ENCODE data around the gene PDE6B.
"Not testable (repeated sequence)": the region's sequence is repeated elsewhere in the genome, so short reads cannot be mapped to it uniquely, and the experiment has no call there.

PDE6B gene

DNA sequence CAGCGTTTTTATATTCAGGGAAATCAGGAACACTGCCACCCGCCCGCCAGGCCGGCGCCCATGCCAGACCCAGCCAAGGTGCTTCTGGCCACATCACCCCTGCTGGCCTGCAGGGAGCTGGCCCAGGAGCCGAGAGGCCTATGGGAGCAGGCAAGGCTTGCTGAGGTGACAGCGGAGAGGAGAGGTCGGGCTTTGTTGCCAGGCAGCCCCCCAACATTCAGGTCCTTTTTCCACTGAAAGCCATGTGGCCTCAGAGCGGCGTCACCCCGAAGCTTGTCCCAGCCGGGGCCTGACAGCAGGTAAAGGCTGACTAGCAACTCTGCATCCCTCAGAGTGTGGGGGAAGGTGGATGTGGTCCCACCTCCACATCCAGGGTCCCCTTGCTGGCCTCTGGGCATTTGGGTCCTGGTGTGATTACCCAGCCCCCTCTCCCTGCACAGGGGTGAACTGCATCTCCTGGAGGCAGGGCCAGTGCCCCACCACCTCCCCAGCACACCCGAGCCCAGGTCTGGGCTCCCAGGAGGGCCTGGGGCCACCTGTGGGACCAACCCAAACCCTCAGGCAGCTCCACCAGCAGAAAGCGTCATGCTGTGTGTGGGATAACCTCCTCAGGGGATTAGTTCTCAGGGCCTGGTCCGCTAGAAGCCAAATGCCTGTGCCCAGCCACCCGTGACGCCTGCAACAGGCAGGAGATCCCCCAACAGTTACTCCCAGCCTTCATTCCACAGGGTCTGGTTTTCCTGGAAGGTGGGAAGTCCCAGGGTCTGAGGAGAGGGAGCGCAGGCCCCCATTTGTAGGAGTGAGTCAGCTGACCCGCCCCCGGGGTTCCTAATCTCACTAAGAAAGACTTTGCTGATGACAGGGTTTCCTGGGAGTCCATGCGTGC, at the start of gene PDE6B:
Gene PDE6B (plus strand): TSS at position 869 of the 886 bp plus-strand sequence. CDS start 54 bp downstream, outside the sequence.
- DNase-seq, result no peak

DNA sequence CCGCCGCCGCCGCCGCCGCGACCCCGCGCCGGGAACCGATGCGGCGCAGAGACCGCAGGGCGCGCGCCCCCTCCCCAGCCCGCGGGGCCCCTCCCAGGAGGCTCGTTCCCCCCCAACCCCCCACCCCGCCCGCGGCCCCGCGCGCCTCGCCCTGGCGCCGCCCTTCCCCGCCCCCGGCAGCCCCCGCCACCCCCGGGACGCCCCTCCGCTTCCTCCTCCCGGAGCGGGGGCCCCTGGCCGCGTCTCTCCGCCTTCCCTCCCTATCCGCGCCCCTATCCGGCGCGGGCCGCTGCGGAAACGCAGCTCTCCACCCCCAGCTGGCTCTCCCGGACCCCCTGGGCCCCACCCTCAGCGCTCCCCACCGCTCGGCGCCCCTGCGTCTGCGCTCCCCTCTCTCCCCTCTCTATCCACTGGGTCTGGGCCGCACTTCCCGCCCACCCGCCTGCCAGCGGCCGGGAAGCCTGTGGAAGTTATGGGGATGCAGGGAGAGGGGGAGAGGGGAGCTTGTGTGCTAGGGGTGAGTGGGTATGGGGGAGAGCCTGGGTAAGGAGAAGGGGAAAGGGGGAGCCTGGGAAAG, 49.0 kb upstream of the PDE6B start, which contains the start of gene TMEM271:
Gene TMEM271 (minus strand): TSS at position 51 of the 577 bp plus-strand sequence. CDS start 233 bp downstream, outside the sequence.
- peak; percentile 34 for DNase-seq

DNA sequence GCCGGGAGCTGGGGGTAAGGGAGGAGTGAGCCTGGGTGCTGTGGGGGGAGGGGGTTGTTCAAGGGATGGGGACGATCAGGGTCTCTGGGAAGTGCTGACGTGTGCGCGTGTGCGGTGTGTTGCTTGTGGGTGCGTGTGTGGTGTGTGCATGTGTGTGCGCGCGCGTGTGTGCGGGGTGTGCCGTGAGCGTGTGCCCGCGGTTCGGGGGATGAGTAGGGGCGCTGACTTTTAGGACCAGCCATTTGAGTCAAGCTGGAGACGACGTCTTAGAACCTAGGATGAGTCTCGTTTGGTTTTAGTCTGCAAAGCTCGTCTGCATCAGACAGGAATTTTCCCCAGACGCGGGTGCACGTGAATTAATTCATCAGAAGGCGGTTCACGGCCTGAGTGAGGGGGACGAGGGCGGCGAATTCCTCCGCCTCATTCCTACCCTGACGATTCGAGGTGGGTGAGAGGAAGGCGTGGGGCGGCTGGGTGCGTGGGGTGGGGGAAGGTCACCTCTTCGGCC, 48.3 kb upstream of the PDE6B start:
- DNase-seq, result peak; percentile 34

DNA sequence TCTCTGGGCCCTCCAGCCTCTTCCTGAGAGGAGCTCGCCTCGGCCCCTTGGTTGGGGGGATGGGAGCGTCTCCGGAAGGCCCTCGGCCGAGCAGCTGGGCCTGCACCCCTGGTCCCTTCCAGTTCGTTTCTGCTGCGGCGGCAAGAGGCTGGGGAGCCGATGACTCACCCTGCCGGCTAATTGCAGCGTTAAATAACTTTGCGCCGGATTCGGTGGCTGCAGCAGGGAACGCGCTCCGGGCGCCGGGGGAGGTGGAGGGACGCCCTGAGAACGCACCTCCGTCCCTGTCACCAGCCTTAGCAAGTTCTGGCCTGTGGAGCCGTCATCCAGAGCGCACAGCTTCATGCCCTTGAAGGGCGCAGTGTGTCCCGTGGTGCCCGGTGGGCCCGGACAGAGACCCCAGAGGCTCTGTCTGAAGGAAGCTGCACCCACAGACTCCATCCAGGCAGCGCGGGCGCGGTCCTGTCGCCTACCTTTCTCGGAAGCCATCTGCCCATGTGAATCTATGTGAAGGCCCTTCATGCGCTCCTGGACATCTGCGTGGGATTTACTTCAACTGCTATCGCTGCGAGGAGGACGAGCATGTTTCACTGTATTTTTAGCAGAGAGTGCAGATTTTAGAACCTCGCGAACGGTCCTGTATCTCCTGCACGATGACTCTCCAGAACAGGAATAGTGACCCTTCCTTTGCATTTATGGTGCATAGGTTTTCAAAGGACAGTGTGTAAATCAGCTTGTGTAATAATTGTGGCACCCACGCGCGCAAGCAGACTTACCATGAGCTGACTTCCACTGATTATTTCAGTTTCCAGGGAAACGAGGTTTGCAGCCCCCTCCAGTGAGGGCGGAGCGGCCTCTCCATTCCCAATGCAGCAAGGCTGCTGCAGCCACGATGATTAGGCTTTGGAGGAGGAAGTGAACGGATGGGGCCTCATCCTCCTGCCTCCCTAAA, 47.6 kb upstream of the PDE6B start:
- DNase-seq, result peak; percentile 69

DNA sequence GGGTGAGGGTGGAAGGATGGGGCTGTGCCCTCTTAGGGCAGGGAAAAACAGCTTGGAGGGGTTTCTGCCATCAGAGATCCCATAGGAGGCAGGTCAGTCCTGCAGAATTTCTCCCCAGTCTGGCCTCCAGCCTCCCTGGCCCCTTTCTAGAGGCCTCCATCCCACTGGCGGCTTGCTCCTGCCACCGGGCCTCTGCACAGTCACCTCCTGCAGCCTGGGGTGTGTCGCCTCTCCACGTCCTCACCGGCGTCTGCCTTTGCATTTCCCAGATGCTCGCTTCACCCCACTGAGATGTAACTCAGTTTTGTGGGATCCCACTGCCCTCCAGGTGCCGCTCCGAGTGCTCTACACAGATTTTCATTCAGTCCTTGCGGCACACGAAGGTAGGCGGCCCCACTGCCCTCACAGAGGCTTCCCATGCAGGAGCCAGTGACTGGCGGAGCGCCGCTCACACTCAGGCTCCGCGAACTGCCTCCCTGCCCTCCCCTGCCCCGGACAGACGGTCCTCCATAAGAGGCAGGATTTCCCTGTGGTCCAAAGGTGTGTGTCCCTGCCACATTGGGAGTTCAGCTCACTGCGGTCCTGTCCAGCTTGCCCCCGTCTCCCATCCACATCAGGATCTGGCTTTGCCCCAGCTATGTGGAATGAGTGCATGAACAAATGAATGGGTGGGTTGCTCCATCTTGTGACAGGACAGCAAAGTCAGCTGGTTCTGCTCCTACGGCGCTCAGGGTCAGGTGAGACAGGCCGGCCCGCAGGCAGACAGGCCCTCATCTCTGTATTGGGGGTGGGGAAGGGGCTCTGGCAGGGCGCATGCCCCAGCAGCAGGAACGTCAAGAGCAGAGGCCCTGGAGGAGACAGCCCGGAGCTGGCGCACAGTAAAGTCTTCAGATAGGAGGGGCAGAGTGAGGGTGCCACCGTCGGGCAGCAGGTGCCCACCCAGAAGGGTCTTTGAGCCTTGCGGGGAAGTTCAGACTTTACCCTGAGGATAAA, 46.6 kb upstream of the PDE6B start:
- no peak for DNase-seq

DNA sequence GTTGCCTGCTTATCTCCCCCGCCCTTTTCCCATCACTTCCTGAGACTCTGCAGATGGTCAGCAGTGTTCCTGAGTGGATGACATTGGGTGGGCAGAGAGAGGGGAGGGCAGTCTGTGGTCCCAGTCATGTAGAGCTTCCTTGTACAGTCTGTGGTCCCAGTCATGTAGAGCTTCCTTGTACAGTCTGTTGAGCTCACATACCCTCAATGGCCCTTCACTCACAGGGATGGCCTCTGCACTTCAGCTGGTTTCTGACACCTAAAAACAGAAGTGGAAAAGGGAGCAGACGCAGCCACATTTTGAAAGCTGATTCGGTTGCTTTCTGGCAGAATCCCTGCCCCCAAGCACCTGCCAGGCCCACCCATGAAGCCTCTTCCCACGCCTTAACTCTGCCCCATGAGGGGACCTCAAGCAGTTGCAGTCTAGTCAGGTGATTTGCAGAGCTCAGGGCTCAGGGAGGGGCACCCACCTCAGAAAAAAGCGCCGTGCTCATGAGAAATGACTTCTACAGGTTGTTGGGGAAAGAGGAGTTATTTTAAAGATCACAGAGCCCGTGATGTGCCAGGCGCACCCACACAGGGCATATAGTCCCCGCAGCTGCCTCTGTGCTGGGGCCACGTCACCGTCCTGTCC, 45.7 kb upstream of the PDE6B start:
- no peak for DNase-seq

DNA sequence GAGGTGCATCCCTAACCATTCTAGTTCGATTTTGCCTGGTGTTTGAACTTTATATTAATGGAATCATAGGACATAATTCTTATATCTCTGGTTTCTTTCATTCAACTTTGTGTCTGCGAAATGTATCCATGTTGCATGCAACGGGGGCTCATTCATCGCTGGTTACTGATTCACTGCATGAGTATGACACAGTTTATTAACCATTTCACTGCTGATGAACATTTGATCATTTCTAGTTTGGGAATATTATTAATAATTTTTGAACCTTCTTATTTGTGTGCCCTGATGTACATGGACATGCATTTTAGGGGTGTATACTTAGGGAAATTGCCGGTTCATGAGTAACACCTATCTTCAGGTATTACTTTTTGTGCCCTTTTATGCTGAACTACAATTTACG, 44.2 kb upstream of the PDE6B start:
- no peak for DNase-seq

DNA sequence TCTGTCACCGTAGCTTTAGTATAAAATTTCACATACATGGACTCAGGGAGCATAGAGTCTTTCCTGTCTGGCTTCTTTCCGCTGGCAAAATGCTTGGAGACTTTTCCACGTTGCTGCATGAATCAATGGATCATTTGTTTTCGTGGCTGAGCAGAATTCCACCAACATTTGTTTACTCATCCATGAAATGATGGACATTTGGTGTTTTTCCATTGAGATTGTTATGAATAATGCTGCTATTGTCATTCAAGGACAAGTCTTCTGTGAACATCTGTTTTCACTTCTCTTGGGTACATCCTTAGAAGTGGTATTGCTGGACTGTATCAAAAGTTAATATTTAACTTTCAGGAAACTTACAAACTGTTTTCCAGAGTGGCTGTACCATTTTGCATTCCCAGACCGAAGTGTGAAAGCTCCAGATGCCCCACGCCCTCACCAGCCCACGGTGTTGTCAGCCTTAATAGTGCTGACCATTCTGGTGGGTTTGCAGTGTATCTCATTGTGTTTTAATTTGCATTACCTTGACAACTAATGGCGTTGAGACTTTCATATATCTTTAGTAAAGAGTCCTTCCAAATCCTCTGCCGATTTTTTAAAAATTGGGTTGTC, 43.5 kb upstream of the PDE6B start:
- no peak for DNase-seq

DNA sequence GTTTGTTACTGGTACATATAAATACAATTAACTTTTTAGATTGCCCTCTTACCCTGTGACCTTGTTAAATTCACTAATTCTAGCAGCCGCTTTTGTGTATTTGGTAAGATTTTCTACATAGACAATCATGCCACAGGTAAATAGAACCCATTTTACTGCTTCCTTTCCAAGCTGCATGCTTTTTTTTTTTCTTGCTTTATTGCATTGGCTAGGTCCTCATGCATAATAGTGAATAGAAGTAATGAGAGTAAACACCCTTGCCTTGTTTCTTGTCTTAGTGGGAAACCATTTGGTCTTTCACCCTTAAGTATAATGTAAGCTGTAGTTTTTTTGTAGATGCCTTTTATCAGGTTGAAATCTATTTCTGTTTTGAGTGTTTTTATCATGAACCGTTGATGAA, 41.6 kb upstream of the PDE6B start:
- DNase-seq, result no peak

DNA sequence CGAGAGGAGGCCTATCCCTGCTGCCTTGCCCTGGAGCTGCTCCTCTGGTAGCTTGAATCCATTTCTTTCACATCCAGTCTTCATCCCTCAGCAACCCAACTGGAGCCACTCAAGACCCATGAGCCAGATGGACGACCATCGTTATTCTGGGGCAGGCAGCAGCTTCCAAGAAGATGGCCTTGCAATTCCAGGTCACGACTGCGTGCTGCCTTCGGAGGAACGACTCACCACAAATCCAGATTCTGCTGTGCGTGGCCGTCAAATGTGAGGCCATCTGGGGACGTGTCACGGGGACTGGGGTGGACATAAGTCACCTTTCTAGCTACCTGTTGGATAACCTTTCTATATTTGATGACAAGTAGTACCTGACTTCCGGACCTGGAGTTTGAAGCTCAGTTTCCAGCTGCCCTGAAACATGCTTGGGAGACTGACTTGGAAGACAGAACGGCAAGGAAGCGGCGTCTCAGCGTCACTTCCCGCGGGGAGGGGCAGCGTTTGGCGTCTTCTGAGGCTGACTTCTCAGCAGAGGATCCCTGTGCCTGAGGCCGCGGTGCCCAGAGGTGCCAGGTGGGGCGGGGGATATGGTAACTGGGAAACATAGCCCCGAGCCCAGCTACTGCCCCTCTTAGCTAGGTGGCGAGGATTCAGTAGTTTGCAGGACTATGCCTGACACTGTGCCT, 37.6 kb upstream of the PDE6B start:
- no peak for DNase-seq

DNA sequence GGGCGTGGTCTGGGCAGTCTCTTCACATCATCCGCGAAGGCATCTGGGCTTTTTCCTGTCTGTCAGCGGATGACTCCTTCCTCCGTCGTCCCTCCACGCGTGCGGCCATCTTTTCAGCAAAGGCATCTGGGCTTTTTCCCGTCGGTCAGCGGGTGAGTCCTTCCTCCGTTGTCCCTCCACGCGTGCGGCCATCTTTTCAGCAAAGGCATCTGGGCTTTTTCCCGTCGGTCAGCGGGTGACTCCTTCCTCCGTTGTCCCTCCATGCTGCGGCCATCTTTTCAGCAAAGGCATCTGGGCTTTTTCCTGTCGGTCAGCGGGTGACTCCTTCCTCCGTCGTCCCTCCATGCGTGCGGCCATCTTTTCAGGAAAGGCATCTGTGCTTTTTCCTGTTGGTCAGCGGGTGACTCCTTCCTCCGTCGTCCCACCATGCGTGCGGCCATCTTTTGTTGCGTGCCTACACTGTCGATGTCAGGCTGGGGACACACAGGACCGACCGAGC, 37.0 kb upstream of the PDE6B start:
- DNase-seq, result no peak

DNA sequence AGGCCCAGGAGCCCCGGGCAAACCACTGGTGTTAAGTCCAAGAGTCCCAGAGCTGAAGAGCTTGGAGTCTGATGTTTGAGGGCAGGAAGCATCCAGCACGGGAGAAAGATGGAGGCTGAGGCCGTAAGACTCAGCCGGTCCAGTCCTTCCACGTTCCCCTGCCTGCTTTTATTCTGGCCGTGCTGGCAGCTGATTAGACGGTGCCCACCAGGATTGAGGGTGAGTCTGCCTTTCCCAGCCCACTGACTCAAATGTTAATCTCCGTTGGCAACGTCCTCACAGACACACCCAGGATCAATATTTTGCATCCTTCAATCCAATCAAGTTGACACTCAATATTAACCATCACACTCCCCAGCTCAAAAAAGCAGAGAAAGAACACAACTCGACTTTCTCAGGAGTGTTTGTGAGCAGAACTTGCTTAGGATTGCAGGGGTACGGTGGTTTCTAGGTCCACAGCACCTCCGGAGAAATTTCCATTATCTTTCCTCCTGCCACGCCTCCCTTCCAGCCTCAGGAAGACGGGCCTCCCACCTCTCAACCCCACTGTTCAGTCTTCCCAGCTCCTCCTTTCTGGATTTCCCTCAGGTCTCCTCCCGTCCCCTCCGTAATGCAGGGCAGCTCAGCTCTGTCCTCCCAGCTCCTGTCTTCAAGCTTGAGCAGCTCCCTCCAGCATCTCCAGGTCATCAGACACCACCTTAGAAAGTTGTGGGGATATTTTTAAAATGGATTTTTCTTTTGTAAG, 36.0 kb upstream of the PDE6B start:
- no peak for DNase-seq

DNA sequence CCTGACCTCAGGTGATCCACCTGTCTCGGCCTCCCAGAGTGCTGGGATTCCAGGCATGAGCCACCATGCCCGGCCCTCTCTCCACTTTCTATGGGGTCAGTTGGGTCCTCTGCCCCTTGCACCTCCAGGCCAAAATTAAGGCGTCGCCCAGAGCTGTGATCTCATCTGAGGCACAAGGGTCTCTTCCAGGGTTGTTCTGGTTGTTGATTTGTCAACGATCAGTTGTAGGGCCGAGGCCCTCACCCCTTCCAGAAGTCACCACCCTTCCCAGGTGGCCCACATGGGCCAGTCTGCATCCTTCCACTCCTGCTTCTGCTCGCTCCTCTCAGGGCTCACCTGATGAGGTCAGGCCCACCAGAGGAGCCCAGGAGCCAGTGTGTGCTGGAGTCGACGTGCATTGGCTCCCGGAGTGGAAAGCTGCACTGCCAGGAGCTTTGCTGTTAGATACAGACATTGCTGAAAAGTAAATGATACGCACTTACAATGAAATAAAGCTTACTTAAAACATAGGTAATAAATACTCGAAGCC, 35.0 kb upstream of the PDE6B start:
- DNase-seq, result no peak

DNA sequence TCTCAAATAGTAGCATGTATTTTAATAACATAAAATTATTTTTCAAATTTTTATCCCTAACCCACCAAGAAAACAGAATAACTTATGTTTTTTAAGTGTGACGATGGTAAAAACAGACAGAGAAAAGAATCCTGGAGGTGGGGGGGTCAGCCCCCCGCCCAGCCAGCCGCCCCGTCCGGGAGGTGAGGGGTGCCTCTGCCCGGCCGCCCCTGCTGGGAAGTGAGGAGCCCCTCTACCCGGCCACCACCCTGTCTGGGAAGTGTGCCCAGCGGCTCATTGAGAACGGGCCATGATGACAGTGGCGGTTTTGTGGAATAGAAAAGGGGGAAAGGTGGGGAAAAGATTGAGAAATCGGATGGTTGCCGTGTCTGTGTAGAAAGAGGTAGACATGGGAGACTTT, 33.2 kb upstream of the PDE6B start:
- DNase-seq, result not testable (repeated sequence)

DNA sequence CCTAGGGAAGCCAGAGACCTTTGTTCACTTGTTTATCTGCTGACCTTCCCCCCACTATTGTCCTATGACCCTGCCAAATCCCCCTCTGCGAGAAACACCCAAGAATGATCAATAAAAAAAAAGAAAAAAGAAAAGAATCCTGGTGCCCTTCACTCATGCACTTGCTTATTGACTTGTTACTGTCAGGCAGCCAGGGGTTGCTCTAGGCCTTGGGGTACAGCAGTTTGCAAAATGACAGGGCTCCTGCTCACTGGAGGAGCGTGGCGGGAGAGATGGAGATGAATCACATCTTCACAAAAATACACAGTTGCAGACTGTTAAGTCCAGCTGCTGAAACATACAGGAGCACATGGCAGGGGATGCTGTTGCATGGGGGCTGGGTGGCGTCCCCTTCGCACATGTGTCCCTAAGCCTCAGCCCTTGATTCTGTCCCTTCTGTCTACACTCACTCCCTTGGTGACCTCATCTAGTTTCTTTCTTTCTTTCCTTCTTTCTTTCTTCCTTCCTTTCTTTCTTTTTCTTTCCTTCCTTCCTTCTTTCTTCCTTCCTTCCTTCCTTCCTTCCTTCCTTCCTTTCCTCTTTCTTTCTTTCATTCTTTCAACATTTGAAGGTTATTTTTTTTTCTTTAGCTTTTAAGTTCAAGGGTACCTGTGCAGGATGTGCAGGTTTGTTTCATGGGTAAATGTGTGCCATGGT, 32.4 kb upstream of the PDE6B start:
- no peak for DNase-seq

DNA sequence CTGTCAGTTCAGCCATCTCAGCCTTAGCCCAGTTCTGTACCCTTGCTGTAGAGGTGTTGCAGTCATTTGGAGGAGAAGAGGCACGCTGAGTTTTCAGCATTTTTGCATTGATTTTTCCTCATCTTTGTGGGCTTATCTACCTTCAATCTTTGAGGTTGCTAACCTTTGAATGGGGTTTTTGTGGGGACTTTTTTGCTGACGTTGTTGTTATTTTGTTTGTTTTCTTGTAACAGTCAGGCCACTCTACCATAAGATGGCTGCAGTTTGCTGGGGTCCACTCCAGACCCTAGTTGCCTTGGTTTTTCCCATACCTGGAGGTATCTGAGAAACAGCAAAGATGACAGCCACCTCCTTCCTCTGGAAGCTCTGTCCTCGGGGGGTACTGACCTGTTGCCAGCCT, 26.4 kb upstream of the PDE6B start:
- DNase-seq, result no peak

DNA sequence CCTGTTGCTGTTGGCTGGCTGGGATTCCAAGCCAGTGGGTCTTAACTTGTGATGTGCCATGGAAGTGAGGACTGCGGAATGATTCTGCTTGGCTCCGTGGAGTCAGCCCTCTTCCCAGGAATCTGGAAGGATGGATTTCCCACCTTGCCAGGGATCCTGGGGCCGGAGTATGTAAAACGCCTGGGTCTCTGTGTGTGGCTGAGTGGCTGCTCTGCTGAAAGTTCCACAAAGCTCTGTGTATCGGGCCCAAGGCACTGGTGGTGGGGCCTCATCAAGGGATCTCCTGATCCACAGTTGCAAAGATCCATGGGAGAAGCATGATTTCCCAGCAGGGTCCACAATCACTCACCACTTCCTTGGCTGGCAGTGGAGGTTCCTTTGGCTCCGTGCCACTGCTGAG, 25.2 kb upstream of the PDE6B start:
- no peak for DNase-seq

DNA sequence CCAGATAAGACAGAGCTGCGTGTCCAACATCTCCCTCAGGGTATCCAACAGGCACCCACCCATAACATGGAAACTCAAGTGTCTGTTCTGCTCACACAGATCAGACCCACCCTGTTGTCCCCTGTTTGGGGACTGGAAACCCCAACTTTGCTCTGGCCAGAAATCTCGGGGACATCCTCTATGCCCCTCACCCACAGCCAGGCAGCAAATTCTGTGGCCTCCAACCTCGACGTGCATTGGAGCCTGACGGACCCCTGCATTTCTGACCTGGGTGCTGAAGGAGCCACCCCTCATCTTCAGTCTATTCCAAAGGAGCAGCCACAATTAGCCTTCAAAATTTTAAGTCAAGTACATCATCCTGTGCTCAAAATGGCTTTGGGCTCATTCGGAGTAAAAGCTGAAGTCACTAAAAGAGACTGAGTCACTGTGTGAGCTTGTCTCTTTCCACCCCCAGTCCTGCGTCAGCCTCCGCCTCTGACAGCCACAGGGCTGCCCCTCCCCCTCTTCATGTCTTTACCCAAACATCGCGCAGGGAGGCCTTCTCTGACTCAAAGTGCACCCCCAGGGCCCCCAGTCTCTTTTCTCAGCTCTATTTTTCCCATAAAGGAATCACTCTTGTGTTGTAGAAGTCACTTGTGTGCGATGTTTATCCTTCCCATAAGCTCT, 24.4 kb upstream of the PDE6B start:
- no peak for DNase-seq
